Prostate gland (tissue), 2 donors: ENCODE data around the gene MAP4K4. TPM values are rescaled to one million over a fixed set of nuclear protein-coding genes. Genes with fewer than 3 reads are reported as not detected.

Experiments used
- DNase-seq: peaks from one replicate; pipeline ENCODE4 v3.0.0-alpha.2; 2019; ENCODE audit warnings: low spot score
- H3K27ac ChIP-seq, 2 donors: fragments of 200-600 bp; sonication (generic); 2 replicates each; pipeline ENCODE4 v1.5.1; 2017 to 2019
- H3K27me3 ChIP-seq: fragments of 200-600 bp; sonication (generic); replicated peaks from 2 replicates; pipeline ENCODE4 v1.5.1; 2019; ENCODE audit not compliant: insufficient read depth
- H3K36me3 ChIP-seq, 2 donors: fragments of 200-600 bp; sonication (generic); 1 replicate in 1 of 2; 2 replicates in 1 of 2; pipeline versions ENCODE4 v1.5.1 to v1.8.1; 2017 to 2019
- H3K4me1 ChIP-seq: fragments of 200-600 bp; sonication (generic); replicated peaks from 2 replicates; pipeline ENCODE4 v1.5.1; 2019
- H3K4me3 ChIP-seq, 2 donors: fragments of 200-600 bp; sonication (generic); 2 replicates each; pipeline ENCODE4 v1.5.1; 2017 to 2019
- H3K9me3 ChIP-seq: fragments of 200-600 bp; sonication (generic); 2 replicates; pipeline ENCODE4 v1.5.1; 2017
- CTCF ChIP-seq, 4 experiments: fragments of 200-600 bp in 2 of 4; fragments of 450-650 bp in 2 of 4; sonication (generic) in 2 of 4; IDR thresholded peaks; 1 replicate in 3 of 4; 2 replicates in 1 of 4; pipeline ENCODE4 v1.5.1; 2016 to 2019; ENCODE audit warnings: antibody characterized with exemption in 4 of 4, mild to moderate bottlenecking in 2 of 4, moderate library complexity in 2 of 4
- POLR2A ChIP-seq: fragments of 450-650 bp; IDR thresholded peaks from one replicate; pipeline ENCODE4 v1.6.1; 2016; ENCODE audit warnings: antibody characterized with exemption, mild to moderate bottlenecking
- POLR2AphosphoS5 ChIP-seq: sonication (generic); formaldehyde crosslinking; IDR thresholded peaks from one replicate; pipeline ENCODE4 v1.6.1; 2017; ENCODE audit warnings: antibody characterized with exemption
- WGBS: methylation state at CpG from one replicate; pipeline ENCODE4 v1.1.5; 2018; 5-methylcytosine and 5-hydroxymethylcytosine counted together
- intact Hi-C: fragments of 100-400 bp; cut with DNase I; formaldehyde crosslinking; loops from one replicate; pipeline ENCODE4 v1.14.2; 2022
- total RNA-seq, 2 donors: library from RNA; depleted of rRNA; stranded (reverse); fragments of >200 nt; gene quantifications; one replicate each; pipeline ENCODE4 v1.1.0, GENCODE V29; 2016

The MAP4K4 gene
- total RNA-seq, 2 donors from 2014 or later: 23.6 to 107 TPM

GRCh38 chr2:101775092-101775491 is 77.6 kb downstream of the MAP4K4 start:
- no peaks in the 10 kb centered on the region for H3K36me3 ChIP-seq
- no peak overlapping the region for H3K4me3 ChIP-seq
- TF ChIP-seq POLR2A: no peak
- no peak for TF ChIP-seq CTCF (IDR thresholded peaks at IDR 0.05)
- no peak for TF ChIP-seq POLR2AphosphoS5
- no peaks in the 10 kb centered on the region for H3K27me3 ChIP-seq
- H3K4me1 ChIP-seq: no peaks in the 10 kb centered on the region
- no peak overlapping the region for H3K27ac ChIP-seq
- no peak for DNase-seq
- intact Hi-C loops: no loop called here
- no peaks in the 10 kb centered on the region for H3K9me3 ChIP-seq
- WGBS: 95% methylated on average over 2 of the region's 2 CpGs

GRCh38 chr2:101775636-101776035 is 78.1 kb downstream of the MAP4K4 start:
- TF ChIP-seq POLR2AphosphoS5 (no peak), CTCF (IDR thresholded peaks at IDR 0.05) (no peak), POLR2A (no peak)
- 87% methylated on average over 8 of the region's 8 CpGs for WGBS
- Histone ChIP-seq H3K4me1 (no peaks in the 10 kb centered on the region), H3K27me3 (no peaks in the 10 kb centered on the region), H3K4me3 (no peak overlapping the region), H3K9me3 (no peaks in the 10 kb centered on the region), H3K36me3 (no peaks in the 10 kb centered on the region), H3K27ac (no peak overlapping the region)
- no peak for DNase-seq
- intact Hi-C loops: no loop called here

- Histone ChIP-seq H3K4me1 (no peaks in the 10 kb centered on the region), H3K4me3 (no peak overlapping the region), H3K9me3 (no peaks in the 10 kb centered on the region), H3K27ac (no peak overlapping the region), H3K36me3 (no peaks in the 10 kb centered on the region), H3K27me3 (no peaks in the 10 kb centered on the region)
- no peak for DNase-seq
- intact Hi-C loops: no loop called here
- TF ChIP-seq POLR2AphosphoS5 (no peak), CTCF (IDR thresholded peaks at IDR 0.05) (no peak), POLR2A (no peak)
- WGBS: 72% methylated on average over 10 of the region's 10 CpGs
Measured at GRCh38 chr2:101776172-101777043, 78.9 kb downstream of the MAP4K4 start.

- Histone ChIP-seq H3K36me3 (no peaks in the 10 kb centered on the region), H3K27ac (no peak overlapping the region), H3K27me3 (no peaks in the 10 kb centered on the region), H3K4me1 (no peaks in the 10 kb centered on the region), H3K9me3 (no peaks in the 10 kb centered on the region), H3K4me3 (no peak overlapping the region)
- WGBS: 96% methylated on average over 11 of the region's 11 CpGs
- DNase-seq: no peak
- intact Hi-C loops: no loop called here
- TF ChIP-seq POLR2A: no peak
Measured at GRCh38 chr2:101777337-101777736, 79.8 kb downstream of the MAP4K4 start.

- WGBS: 95% methylated on average over 6 of the region's 6 CpGs
- no peak for DNase-seq
Measured at GRCh38 chr2:101778102-101778501, 80.6 kb downstream of the MAP4K4 start.

More at GRCh38 chr2:101778102-101778501, 80.6 kb downstream of the MAP4K4 start:
- Histone ChIP-seq H3K9me3 (no peaks in the 10 kb centered on the region), H3K4me1 (no peaks in the 10 kb centered on the region), H3K27me3 (no peaks in the 10 kb centered on the region), H3K36me3 (no peaks in the 10 kb centered on the region), H3K4me3 (no peak overlapping the region), H3K27ac (no peak overlapping the region)
- TF ChIP-seq CTCF (IDR thresholded peaks at IDR 0.05) (no peak), POLR2AphosphoS5 (no peak), POLR2A (no peak)
- intact Hi-C loops: no loop called here
